ENCODE data around the gene RPL15. TPM values are rescaled to one million over a fixed set of nuclear protein-coding genes. Genes with fewer than 3 reads are reported as not detected.

The RPL15 gene
- total RNA-seq, 4 donors from 2014 or later, result 1,759 to 2,538 (median 2,309) TPM

GRCh38 chr3:23884481-23884880 lies 32.5 kb upstream of the RPL15 start:
- Histone ChIP-seq H3K4me3 (no peak overlapping the region), H3K27me3 (no peaks in the 10 kb centered on the region), H3K36me3 (peaks cover 0 to 14% (median 13%) of the 10 kb centered on the region in 4 donors), H3K27ac (replicated peaks in 1 of 4) (no peak overlapping the region), H3K9me3 (no peaks in the 10 kb centered on the region), H3K4me1 (peaks cover 8 to 37% (median 28%) of the 10 kb centered on the region in 4 donors)
- intact Hi-C loops (cut with DNase I), result no loop called here
- 84% methylated on average over 2 of the region's 2 CpGs for WGBS
- TF ChIP-seq EP300 (IDR thresholded peaks at IDR 0.05) (no peak), CTCF (IDR thresholded peaks at IDR 0.05) (peak in 1 of 3 experiments; percentile 26)
- DNase-seq (ENCODE audit: extremely low spot score), result no peak

- H3K9me3 ChIP-seq, result no peaks in the 10 kb centered on the region
- DNase-seq (ENCODE audit: extremely low spot score), result no peak
- intact Hi-C loops (cut with DNase I), result no loop called here
- TF ChIP-seq EP300 (IDR thresholded peaks at IDR 0.05) (no peak), POLR2A (IDR thresholded peaks at IDR 0.05; ENCODE audit: low read depth) (no peak), CTCF (IDR thresholded peaks at IDR 0.05) (no peak), POLR2AphosphoS5 (IDR thresholded peaks at IDR 0.05) (no peak)
- H3K4me3 ChIP-seq, result no peak overlapping the region
- no peak overlapping the region for H3K27ac ChIP-seq (replicated peaks in 1 of 4)
- no peaks in the 10 kb centered on the region for H3K27me3 ChIP-seq
- peaks cover 8 to 37% (median 26%) of the 10 kb centered on the region in 4 donors for H3K4me1 ChIP-seq
- peaks cover 0 to 17% (median 13%) of the 10 kb centered on the region in 4 donors for H3K36me3 ChIP-seq
- WGBS, result 75% methylated on average over 6 of the region's 6 CpGs
Measured at GRCh38 chr3:23885210-23885609, 31.7 kb upstream of the RPL15 start.

- Histone ChIP-seq H3K27ac (replicated peaks in 1 of 4) (no peak overlapping the region), H3K4me1 (peaks cover 8 to 31% (median 17%) of the 10 kb centered on the region in 4 donors), H3K4me3 (no peak overlapping the region), H3K36me3 (peaks cover 0 to 20% (median 16%) of the 10 kb centered on the region in 4 donors), H3K27me3 (no peaks in the 10 kb centered on the region), H3K9me3 (no peaks in the 10 kb centered on the region)
- intact Hi-C loops (cut with DNase I), result no loop called here
- DNase-seq (ENCODE audit: extremely low spot score), result no peak
- TF ChIP-seq POLR2A (IDR thresholded peaks at IDR 0.05; ENCODE audit: low read depth) (no peak), EP300 (IDR thresholded peaks at IDR 0.05) (no peak), CTCF (IDR thresholded peaks at IDR 0.05) (no peak), POLR2AphosphoS5 (IDR thresholded peaks at IDR 0.05) (no peak)
- 94% methylated on average over 3 of the region's 3 CpGs for WGBS
Measured at GRCh38 chr3:23886311-23886710, 30.6 kb upstream of the RPL15 start.

- intact Hi-C loops (cut with DNase I), result no loop called here
- Histone ChIP-seq H3K27me3 (no peaks in the 10 kb centered on the region), H3K36me3 (peaks cover 0 to 14% (median 8%) of the 10 kb centered on the region in 4 donors), H3K4me3 (no peak overlapping the region), H3K4me1 (peaks cover 8 to 28% (median 17%) of the 10 kb centered on the region in 4 donors), H3K9me3 (no peaks in the 10 kb centered on the region), H3K27ac (replicated peaks in 1 of 4) (no peak overlapping the region)
- TF ChIP-seq POLR2AphosphoS5 (IDR thresholded peaks at IDR 0.05) (no peak), CTCF (IDR thresholded peaks at IDR 0.05) (peak; percentile 82 to 96 (median 86)), EP300 (IDR thresholded peaks at IDR 0.05) (no peak), POLR2A (IDR thresholded peaks at IDR 0.05; ENCODE audit: low read depth) (no peak)
- no peak for DNase-seq (ENCODE audit: extremely low spot score)
- 59% methylated on average over 3 of the region's 3 CpGs for WGBS
Measured at GRCh38 chr3:23888617-23889228, 28.2 kb upstream of the RPL15 start.

GRCh38 chr3:23889386-23889785 lies 27.5 kb upstream of the RPL15 start:
- DNase-seq (ENCODE audit: extremely low spot score), result no peak
- no peaks in the 10 kb centered on the region for H3K27me3 ChIP-seq
- intact Hi-C loops (cut with DNase I), result no loop called here
- WGBS, result 57% methylated on average over 2 of the region's 2 CpGs
- no peak overlapping the region for H3K4me3 ChIP-seq
- H3K4me1 ChIP-seq, result peaks cover 8 to 28% (median 17%) of the 10 kb centered on the region in 4 donors
- TF ChIP-seq EP300 (IDR thresholded peaks at IDR 0.05) (no peak), CTCF (IDR thresholded peaks at IDR 0.05) (no peak), POLR2A (IDR thresholded peaks at IDR 0.05; ENCODE audit: low read depth) (no peak), POLR2AphosphoS5 (IDR thresholded peaks at IDR 0.05) (no peak)
- H3K36me3 ChIP-seq, result peaks cover 0 to 17% (median 8%) of the 10 kb centered on the region in 4 donors
- H3K9me3 ChIP-seq, result no peaks in the 10 kb centered on the region
- no peak overlapping the region for H3K27ac ChIP-seq (replicated peaks in 1 of 4)

All from esophagus muscularis mucosa (tissue), 4 donors.